ENCODE results near the gene C1QL1. TPM values are rescaled to one million over a fixed set of nuclear protein-coding genes. Genes with fewer than 3 reads are reported as not detected.
A peak's percentile ranks its signal among the peaks of the same experiment; 100 is the strongest.

The C1QL1 gene
- total and polyA plus RNA-seq, 9 of the 15 experiments (the other 6 are each of a cell fraction or from before 2014, with no cell fraction given) = 0.07 to 0.12 (median 0.09) TPM; not detected in 6

- CTCF ChIA-PET (ENCODE audit: low intra/inter-chr PET ratio) = no interaction called here
- H3K4me3 ChIP-seq = no peak overlapping the region
- intact Hi-C loops (cut with micrococcal nuclease) = no loop called here
- H3K27me3 ChIP-seq (ENCODE audit: control insufficient read depth in 2 of 2, insufficient read depth in 2 of 2, low read length in 2 of 2) = peaks cover 39 to 65% of the 10 kb centered on the region in 2 experiments
- no peaks in the 10 kb centered on the region for H3K9me1 ChIP-seq (ENCODE audit: control insufficient read depth, insufficient read depth, low read length)
- H4K20me1 ChIP-seq (replicated peaks; ENCODE audit: control insufficient read depth, insufficient read depth, low read length) = peaks cover 5% of the 10 kb centered on the region
- DNase-seq (ENCODE audit: extremely low read depth in 1 of 4, low spot score in 3 of 4) (no peak), ATAC-seq (no peak), FAIRE-seq (no peak)
- H3K79me2 ChIP-seq (ENCODE audit: control insufficient read depth, insufficient read depth, low read length) = no peaks in the 10 kb centered on the region
- no peak overlapping the region for H3K9ac ChIP-seq (ENCODE audit: insufficient read depth in 1 of 2, low read depth in 2 of 2, low read length in 2 of 2)
- POLR2A ChIA-PET = interaction anchor here (1.1 to 1.6 kb wide), 2 partner anchors 9 to 17 kb away, joined by 6 to 7 read pairs; no protein-coding TSS in a partner anchor
- peaks cover 7 to 33% of the 10 kb centered on the region in 2 experiments; a peak in 4 of 5 replicates for H3K4me1 ChIP-seq (replicated peaks in 1 of 2; ENCODE audit: control insufficient read depth in 2 of 2, insufficient read depth in 2 of 2, low read length in 2 of 2)
- peak; percentile 63 for TF ChIP-seq EGR1 (conservative IDR thresholded peaks at IDR 0.05)
- TF ChIP-seq PTTG1 (tag; IDR thresholded peaks at IDR 0.05; ENCODE audit: low read depth) = no peak
- no TSS peak for BruUV-seq (replicated peaks)
- no peak overlapping the region for H3K27ac ChIP-seq (ENCODE audit: extremely low read depth, low read depth, low read length)
- H3K9me3 ChIP-seq (replicated peaks; ENCODE audit: control insufficient read depth, insufficient read depth, low read depth, low read length) = no peaks in the 10 kb centered on the region
- no peak overlapping the region for H2AFZ ChIP-seq (ENCODE audit: low read depth, low read length)
- H3K36me3 ChIP-seq (ENCODE audit: control insufficient read depth, insufficient read depth, low read length) = no peaks in the 10 kb centered on the region
- in situ Hi-C loops (cut with MboI) = no loop called here
- WGBS (ENCODE audit: insufficient coverage, low coverage, missing lambda C conversion rate) = 14% methylated on average over 8 of the region's 8 CpGs
- H3K4me2 ChIP-seq (ENCODE audit: insufficient read depth, low read length) = no peak overlapping the region
Observed at GRCh38 chr17:44971776-44972483, 3.8 kb upstream of the C1QL1 start.

DNA sequence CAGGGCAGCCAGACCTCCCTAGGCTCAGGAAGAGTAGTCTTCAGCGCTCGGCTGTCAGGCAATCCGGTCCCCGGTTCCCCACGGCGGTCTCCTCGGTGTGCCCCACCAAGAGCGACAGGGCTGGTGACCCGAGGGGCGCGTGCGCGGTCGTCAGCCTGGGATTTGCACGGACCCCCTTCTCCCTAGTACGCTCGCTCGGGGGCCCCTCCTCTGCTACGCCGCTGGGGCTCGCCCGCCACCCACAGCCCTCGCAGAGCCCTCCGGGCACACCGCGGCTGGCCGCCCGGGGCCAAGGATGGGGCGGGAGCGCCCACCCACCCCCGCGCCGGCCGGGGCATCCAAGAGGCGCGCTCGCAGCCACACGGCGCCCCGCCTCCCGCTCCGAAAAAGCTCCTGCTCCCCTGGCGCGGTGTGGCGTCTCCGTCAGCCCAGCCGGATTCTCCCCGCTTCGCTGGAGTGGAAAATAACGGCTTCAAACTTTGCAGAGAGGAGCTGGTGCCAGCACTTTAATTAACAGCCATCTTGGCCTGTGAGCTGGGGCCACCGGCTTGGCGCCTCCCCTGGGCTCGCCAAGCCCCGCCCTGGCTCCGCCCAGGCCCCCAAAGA, 2.1 kb upstream of the C1QL1 start:
- intact Hi-C loops (cut with micrococcal nuclease) (no loop called here), in situ Hi-C loops (cut with MboI) (no loop called here)
- peak overlapping the region in 1 of 2 experiments; percentile 43; a peak in 1 of 4 replicates for H3K9ac ChIP-seq (ENCODE audit: insufficient read depth in 1 of 2, low read depth in 2 of 2, low read length in 2 of 2)
- no peaks in the 10 kb centered on the region for H3K36me3 ChIP-seq (ENCODE audit: control insufficient read depth, insufficient read depth, low read length)
- H3K27ac ChIP-seq (ENCODE audit: extremely low read depth, low read depth, low read length) = no peak overlapping the region
- no peaks in the 10 kb centered on the region for H3K79me2 ChIP-seq (ENCODE audit: control insufficient read depth, insufficient read depth, low read length)
- WGBS (ENCODE audit: insufficient coverage, low coverage, missing lambda C conversion rate) = 12% methylated on average over 25 of the region's 55 CpGs
- BruUV-seq (replicated peaks) = no TSS peak
- DNase-seq (ENCODE audit: extremely low read depth in 1 of 4, low spot score in 3 of 4) (peak in 1 of 4 experiments; percentile 35), ATAC-seq (no peak), FAIRE-seq (no peak)
- 0 out of 2 replicates have a peak overlapping the region, but pooled peaks have one; percentile 37 for H3K4me2 ChIP-seq (ENCODE audit: insufficient read depth, low read length)
- peaks cover 7 to 32% of the 10 kb centered on the region in 2 experiments; a peak in 4 of 5 replicates for H3K4me1 ChIP-seq (replicated peaks in 1 of 2; ENCODE audit: control insufficient read depth in 2 of 2, insufficient read depth in 2 of 2, low read length in 2 of 2)
- ChIA-PET CTCF (ENCODE audit: low intra/inter-chr PET ratio) (no interaction called here), POLR2A (interaction anchor here (0.6 to 0.8 kb wide), 2 partner anchors 8 to 23 kb away, joined by 3 read pairs; partner anchors contain the start of gene KIF18B)
- no peaks in the 10 kb centered on the region for H3K9me3 ChIP-seq (replicated peaks; ENCODE audit: control insufficient read depth, insufficient read depth, low read depth, low read length)
- no peaks in the 10 kb centered on the region for H3K9me1 ChIP-seq (ENCODE audit: control insufficient read depth, insufficient read depth, low read length)
- peak overlapping the region; percentile 15; the same call in 1 of the 2 replicates for H3K4me3 ChIP-seq
- peaks cover 8% of the 10 kb centered on the region for H4K20me1 ChIP-seq (replicated peaks; ENCODE audit: control insufficient read depth, insufficient read depth, low read length)
- H3K27me3 ChIP-seq (ENCODE audit: control insufficient read depth in 2 of 2, insufficient read depth in 2 of 2, low read length in 2 of 2) = peaks cover 43 to 65% of the 10 kb centered on the region in 2 experiments
- no peak overlapping the region for H2AFZ ChIP-seq (ENCODE audit: low read depth, low read length)
- no peak for TF ChIP-seq DIDO1 (tag; IDR thresholded peaks at IDR 0.05; ENCODE audit: low read depth)
- no peak for TF ChIP-seq ILK (tag; IDR thresholded peaks at IDR 0.05; ENCODE audit: borderline replicate concordance, low read depth)
- TF ChIP-seq ESRRB (CRISPR knock-in tag; IDR thresholded peaks at IDR 0.05; ENCODE audit: borderline replicate concordance) = no peak
- no peak for TF ChIP-seq CHD4 (IDR thresholded peaks at IDR 0.05; ENCODE audit: insufficient read depth, insufficient replicate concordance, low read depth, low read length, poor library complexity, severe bottlenecking)
- TF ChIP-seq ZNF140 (CRISPR knock-in tag; IDR thresholded peaks at IDR 0.05) = no peak
- no peak for TF ChIP-seq ZSCAN32 (CRISPR knock-in tag; IDR thresholded peaks at IDR 0.05)
- TF ChIP-seq, protein P1, sequence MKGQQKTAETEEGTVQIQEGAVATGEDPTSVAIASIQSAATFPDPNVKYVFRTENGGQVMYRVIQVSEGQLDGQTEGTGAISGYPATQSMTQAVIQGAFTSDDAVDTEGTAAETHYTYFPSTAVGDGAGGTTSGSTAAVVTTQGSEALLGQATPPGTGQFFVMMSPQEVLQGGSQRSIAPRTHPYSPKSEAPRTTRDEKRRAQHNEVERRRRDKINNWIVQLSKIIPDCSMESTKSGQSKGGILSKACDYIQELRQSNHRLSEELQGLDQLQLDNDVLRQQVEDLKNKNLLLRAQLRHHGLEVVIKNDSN (CRISPR knock-in tag; IDR thresholded peaks at IDR 0.05) = no peak
- TF ChIP-seq, protein P2, sequence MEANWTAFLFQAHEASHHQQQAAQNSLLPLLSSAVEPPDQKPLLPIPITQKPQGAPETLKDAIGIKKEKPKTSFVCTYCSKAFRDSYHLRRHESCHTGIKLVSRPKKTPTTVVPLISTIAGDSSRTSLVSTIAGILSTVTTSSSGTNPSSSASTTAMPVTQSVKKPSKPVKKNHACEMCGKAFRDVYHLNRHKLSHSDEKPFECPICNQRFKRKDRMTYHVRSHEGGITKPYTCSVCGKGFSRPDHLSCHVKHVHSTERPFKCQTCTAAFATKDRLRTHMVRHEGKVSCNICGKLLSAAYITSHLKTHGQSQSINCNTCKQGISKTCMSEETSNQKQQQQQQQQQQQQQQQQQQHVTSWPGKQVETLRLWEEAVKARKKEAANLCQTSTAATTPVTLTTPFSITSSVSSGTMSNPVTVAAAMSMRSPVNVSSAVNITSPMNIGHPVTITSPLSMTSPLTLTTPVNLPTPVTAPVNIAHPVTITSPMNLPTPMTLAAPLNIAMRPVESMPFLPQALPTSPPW (CRISPR knock-in tag; IDR thresholded peaks at IDR 0.05) = no peak
- TF ChIP-seq ZNF583 (CRISPR knock-in tag; IDR thresholded peaks at IDR 0.05) = no peak
- no peak for TF ChIP-seq SMAD3 (CRISPR knock-in tag; conservative IDR thresholded peaks at IDR 0.05)

Measured in K562 (cell line).